Liver (tissue), 9 donors: ENCODE results near the gene PHLPP1. TPM values are rescaled to one million over a fixed set of nuclear protein-coding genes. Genes with fewer than 3 reads are reported as not detected.

Source experiments
- DNase-seq: peaks from one replicate; pipeline ENCODE4 v3.0.0-alpha.2; 2017; ENCODE audit warnings: low spot score
- H3K27ac ChIP-seq, 2 donors: one replicate each; pipeline ENCODE4 v1.7.0; 2013; ENCODE audit warnings: inconsistent platforms in 2 of 2, low read length in 2 of 2, control low read depth in 1 of 2, low read depth in 1 of 2, mild to moderate bottlenecking in 1 of 2
- H3K27me3 ChIP-seq, 4 donors: one replicate each; pipeline versions ENCODE4 v1.6.1 to v1.7.0; 2013; ENCODE audit warnings: low read length in 3 of 4, inconsistent platforms in 1 of 4, mild to moderate bottlenecking in 1 of 4, moderate library complexity in 1 of 4; ENCODE audit not compliant: control insufficient read depth in 4 of 4, insufficient read depth in 4 of 4
- H3K36me3 ChIP-seq, 4 donors: one replicate each; pipeline versions ENCODE4 v1.6.1 to v1.7.0; 2013; ENCODE audit warnings: low read length in 3 of 4, mild to moderate bottlenecking in 3 of 4, low read depth in 1 of 4, moderate library complexity in 1 of 4; ENCODE audit not compliant: control insufficient read depth in 4 of 4, insufficient read depth in 3 of 4
- H3K4me1 ChIP-seq, 4 donors: one replicate each; pipeline versions ENCODE4 v1.6.1 to v1.7.0; 2013; ENCODE audit warnings: low read length in 3 of 4, mild to moderate bottlenecking in 3 of 4, moderate library complexity in 1 of 4; ENCODE audit not compliant: control insufficient read depth in 4 of 4, insufficient read depth in 4 of 4
- H3K4me3 ChIP-seq, 3 donors: one replicate each; pipeline versions ENCODE4 v1.6.1 to v1.7.0; 2013; ENCODE audit warnings: low read length in 3 of 3, control low read depth in 1 of 3, low read depth in 1 of 3, mild to moderate bottlenecking in 1 of 3
- H3K9ac ChIP-seq, 2 donors: one replicate each; pipeline ENCODE4 v1.7.0; 2013; ENCODE audit warnings: low read length in 2 of 2, mild to moderate bottlenecking in 2 of 2, moderate library complexity in 2 of 2, control low read depth in 1 of 2, low read depth in 1 of 2
- H3K9me3 ChIP-seq, 4 donors: one replicate each; pipeline versions ENCODE4 v1.6.1 to v1.7.0; 2013; ENCODE audit warnings: low read length in 3 of 4; ENCODE audit not compliant: control insufficient read depth in 4 of 4
- ATF3 ChIP-seq: IDR thresholded peaks from 2 replicates; pipeline ENCODE4 v1.6.1; 2016; ENCODE audit warnings: antibody characterized with exemption
- FOXA2 ChIP-seq: IDR thresholded peaks from 2 replicates; pipeline ENCODE4 v1.6.1; 2016; ENCODE audit warnings: antibody characterized with exemption
- GABPA ChIP-seq, 2 donors: IDR thresholded peaks in 1 of 2; conservative IDR thresholded peaks in 1 of 2; 2 replicates each; pipeline ENCODE4 v1.6.1; 2016; ENCODE audit warnings: antibody characterized with exemption in 2 of 2, mild to moderate bottlenecking in 1 of 2, moderate library complexity in 1 of 2
- HNF4A ChIP-seq, 2 donors: conservative IDR thresholded peaks; 2 replicates each; pipeline ENCODE4 v1.6.1; 2016; ENCODE audit warnings: antibody characterized with exemption in 2 of 2, mild to moderate bottlenecking in 2 of 2
- HNF4G ChIP-seq: IDR thresholded peaks from 2 replicates; pipeline ENCODE4 v1.6.1; 2016; ENCODE audit warnings: antibody characterized with exemption
- JUND ChIP-seq, 2 donors: IDR thresholded peaks; 2 replicates each; pipeline ENCODE4 v1.6.1; 2016; ENCODE audit warnings: antibody characterized with exemption in 2 of 2
- NR2F2 ChIP-seq: IDR thresholded peaks from 2 replicates; pipeline ENCODE4 v1.6.1; 2016; ENCODE audit warnings: antibody characterized with exemption
- RAD21 ChIP-seq, 2 donors: IDR thresholded peaks; 2 replicates each; pipeline ENCODE4 v1.6.1; 2016; ENCODE audit warnings: antibody characterized with exemption in 2 of 2, mild to moderate bottlenecking in 2 of 2
- REST ChIP-seq: IDR thresholded peaks from 2 replicates; pipeline ENCODE4 v1.6.1; 2016; ENCODE audit warnings: antibody characterized with exemption, mild to moderate bottlenecking
- RXRA ChIP-seq, 2 donors: IDR thresholded peaks; 2 replicates each; pipeline ENCODE4 v1.6.1; 2017 to 2018; ENCODE audit warnings: antibody characterized with exemption in 2 of 2, mild to moderate bottlenecking in 1 of 2
- YY1 ChIP-seq: IDR thresholded peaks from 2 replicates; pipeline ENCODE4 v1.6.1; 2016; ENCODE audit warnings: antibody characterized with exemption, mild to moderate bottlenecking
- ZBTB33 ChIP-seq: IDR thresholded peaks from 2 replicates; pipeline ENCODE4 v1.6.1; 2016; ENCODE audit warnings: antibody characterized with exemption
- WGBS: extraction: QIAGEN DNeasy Blood & Tissue Kit; methylation state at CpG from one replicate; pipeline ENCODE4 v1.1.7; 2013; 5-methylcytosine and 5-hydroxymethylcytosine counted together
- polyA plus RNA-seq, 2 donors: library from polyadenylated mRNA; stranded (reverse) in 1 of 2; unstranded in 1 of 2; fragments of 200-250 nt in 1 of 2; fragments of >200 nt in 1 of 2; fragmentation: Nextera tagmentation in 1 of 2; extraction: Ambion mirVana in 1 of 2; gene quantifications; one replicate each; pipeline versions ENCODE4 v1.2.1 to v1.2.3, GENCODE V29; 2013 to 2015
- total RNA-seq, 2 donors: library from RNA; depleted of rRNA; stranded (reverse); fragments of >200 nt; gene quantifications; one replicate each; pipeline ENCODE4 v1.2.3, GENCODE V29; 2014
- donor health status: healthy.
- donor health status: healthy.
- donor health status: healthy.
- donor health status: healthy.
- donor health status: healthy.

PHLPP1 gene
- total and polyA plus RNA-seq, 4 donors = 4.2 to 14.5 (median 8.6) TPM

- H3K9me3 ChIP-seq = no peaks in the 10 kb centered on the region
- peaks cover 0 to 21% (median 7%) of the 10 kb centered on the region in 4 donors for H3K4me1 ChIP-seq
- H3K27me3 ChIP-seq = no peaks in the 10 kb centered on the region
- WGBS = 89% methylated on average over 5 of the region's 5 CpGs
- no peaks in the 10 kb centered on the region for H3K36me3 ChIP-seq
- H3K4me3 ChIP-seq = no peak overlapping the region
- H3K9ac ChIP-seq = no peak overlapping the region
- DNase-seq = no peak
- TF ChIP-seq ATF3 (no peak), HNF4A (conservative IDR thresholded peaks at IDR 0.05) (no peak), YY1 (no peak)
- no peak overlapping the region for H3K27ac ChIP-seq
These were observed 52.0 kb downstream of the PHLPP1 start for GRCh38 chr18:62767321-62767720.

- DNase-seq = no peak
- H3K27ac ChIP-seq = no peak overlapping the region
- peaks cover 0 to 24% (median 7%) of the 10 kb centered on the region in 4 donors for H3K4me1 ChIP-seq
- TF ChIP-seq JUND (IDR thresholded peaks at IDR 0.05) = no peak
- no peak for TF ChIP-seq YY1
- H3K36me3 ChIP-seq = no peaks in the 10 kb centered on the region
- WGBS = 48% methylated on average over 3 of the region's 3 CpGs
- H3K9ac ChIP-seq = no peak overlapping the region
- no peaks in the 10 kb centered on the region for H3K27me3 ChIP-seq
- no peak overlapping the region for H3K4me3 ChIP-seq
- no peaks in the 10 kb centered on the region for H3K9me3 ChIP-seq
These were observed 52.7 kb downstream of the PHLPP1 start for GRCh38 chr18:62767836-62768557.

- Histone ChIP-seq H3K27ac (no peak overlapping the region), H3K9ac (no peak overlapping the region), H3K27me3 (no peaks in the 10 kb centered on the region), H3K4me3 (no peak overlapping the region), H3K36me3 (no peaks in the 10 kb centered on the region), H3K9me3 (no peaks in the 10 kb centered on the region), H3K4me1 (peaks cover 0 to 28% (median 7%) of the 10 kb centered on the region in 4 donors)
- 75% methylated on average over 2 of the region's 2 CpGs for WGBS
- TF ChIP-seq REST (no peak), FOXA2 (no peak), RAD21 (IDR thresholded peaks at IDR 0.05) (no peak), NR2F2 (no peak), YY1 (no peak), GABPA (IDR thresholded peaks at IDR 0.05 in 1 of 2, conservative IDR thresholded peaks at IDR 0.05 in 1 of 2) (no peak), HNF4G (no peak), ZBTB33 (no peak), RXRA (IDR thresholded peaks at IDR 0.05) (no peak)
- DNase-seq = no peak
These were observed 53.2 kb downstream of the PHLPP1 start for GRCh38 chr18:62768558-62768943.
